Right cardiac atrium (tissue), 5 donors: ENCODE measurements around the gene ENGASE. TPM values are rescaled to one million over a fixed set of nuclear protein-coding genes. Genes with fewer than 3 reads are reported as not detected.

ENCODE experiments used
- ATAC-seq, 2 donors: fragments of 200-7000 bp; cut with Tn5 transposase; one replicate each; pipeline versions ENCODE4 v1.8.0 to v1.9.1; 2020; ENCODE audit warnings: moderate library complexity in 2 of 2, mild to moderate bottlenecking in 1 of 2
- DNase-seq, 3 donors: peaks; one replicate each; pipeline ENCODE4 v3.0.0-alpha.2; 2020
- H3K27ac ChIP-seq: one replicate; pipeline ENCODE4 v1.5.1; 2013; ENCODE audit warnings: mild to moderate bottlenecking, low read length, control low read depth, moderate library complexity
- H3K27me3 ChIP-seq: one replicate; pipeline ENCODE4 v1.6.1; 2013; ENCODE audit not compliant: control insufficient read depth, insufficient read depth
- H3K4me1 ChIP-seq: one replicate; pipeline ENCODE4 v1.6.1; 2013; ENCODE audit warnings: low read length; ENCODE audit not compliant: control insufficient read depth, insufficient read depth
- H3K4me3 ChIP-seq: one replicate; pipeline ENCODE4 v1.5.1; 2013; ENCODE audit warnings: low read length, control low read depth
- H3K9me3 ChIP-seq: one replicate; pipeline ENCODE4 v1.6.1; 2013; ENCODE audit warnings: low read length; ENCODE audit not compliant: control insufficient read depth
- WGBS: extraction: QIAGEN DNeasy Blood & Tissue Kit; methylation state at CpG from one replicate; pipeline ENCODE4 v1.1.7; 2013; 5-methylcytosine and 5-hydroxymethylcytosine counted together
- intact Hi-C, 4 donors: fragments of 100-400 bp; cut with DNase I; formaldehyde crosslinking; loops; one replicate each; pipeline versions ENCODE4 v1.11.0 to v1.14.0; 2022 to 2023
- polyA plus RNA-seq: library from polyadenylated mRNA; stranded (reverse); fragments of 200-250 nt; gene quantifications from one replicate; pipeline ENCODE4 v1.2.3, GENCODE V29; 2013
- total RNA-seq, 4 donors: library from RNA; stranded (reverse); fragmentation: NEBNext Ultra II Directional; extraction: Animal tissue kit (Norgen Biotek cat#: 25700); gene quantifications; one replicate each; pipeline ENCODE4 v1.2.1, GENCODE V29; 2021
- donor health status: healthy with polysubstance abuse.
- donor health status: DM: no; HTN: yes; CAD: no.
- donor health status: DM: no; HTN: no; CAD: no.
- donor health status: DM: no; HTN: yes; CAD: no; lungs with severe emphysema.
- donor health status: DM: yes; HTN: yes; CAD: no.

Gene ENGASE
- total and polyA plus RNA-seq, 5 donors: 25.4 to 48.0 (median 40.3) TPM

- peak in 2 of 3 donors; percentile 35 to 47 for DNase-seq
These were observed 13.8 kb downstream of the ENGASE start for GRCh38 chr17:79088247-79088996.

GRCh38 chr17:79088997-79089328 is 14.3 kb downstream of the ENGASE start:
- ATAC-seq: no peak
- Histone ChIP-seq H3K4me1 (peaks cover 3% of the 10 kb centered on the region), H3K4me3 (no peak overlapping the region), H3K27ac (no peak overlapping the region), H3K9me3 (no peaks in the 10 kb centered on the region), H3K27me3 (no peaks in the 10 kb centered on the region)
- DNase-seq: peak in 2 of 3 donors; percentile 52 to 57
- 74% methylated on average over 8 of the region's 8 CpGs for WGBS
- intact Hi-C loops: loop anchor here in 3 of 4 donors (5.0 to 10.0 kb wide), 3 partner anchors 74 to 616 kb away; no protein-coding TSS in a partner anchor

More at GRCh38 chr17:79088247-79088996, 13.8 kb downstream of the ENGASE start:
- H3K4me1 ChIP-seq: peaks cover 3% of the 10 kb centered on the region
- no peaks in the 10 kb centered on the region for H3K27me3 ChIP-seq
- H3K4me3 ChIP-seq: no peak overlapping the region
- no peak for ATAC-seq
- H3K27ac ChIP-seq: no peak overlapping the region
- intact Hi-C loops: loop anchor here in 3 of 4 donors (5.0 to 10.0 kb wide), 3 partner anchors 74 to 616 kb away; no protein-coding TSS in a partner anchor
- WGBS: 95% methylated on average over 26 of the region's 26 CpGs
- H3K9me3 ChIP-seq: no peaks in the 10 kb centered on the region

GRCh38 chr17:79089720-79090442 is 15.3 kb downstream of the ENGASE start:
- peak; percentile 3 to 18 for ATAC-seq
- DNase-seq: peak; percentile 42 to 75 (median 67)
- WGBS: 52% methylated on average over 31 of the region's 31 CpGs
- H3K27ac ChIP-seq: no peak overlapping the region
- no peaks in the 10 kb centered on the region for H3K9me3 ChIP-seq
- intact Hi-C loops: loop anchor here in 3 of 4 donors (2.0 to 10.0 kb wide), 4 partner anchors 75 to 615 kb away; no protein-coding TSS in a partner anchor
- no peaks in the 10 kb centered on the region for H3K27me3 ChIP-seq
- H3K4me1 ChIP-seq: peaks cover 3% of the 10 kb centered on the region
- no peak overlapping the region for H3K4me3 ChIP-seq

GRCh38 chr17:79090443-79091225 is 16.0 kb downstream of the ENGASE start:
- intact Hi-C loops: loop anchor here in 1 of 4 donors (2.0 kb wide), 1 partner anchor 300 kb away; no protein-coding TSS in a partner anchor
- no peaks in the 10 kb centered on the region for H3K27me3 ChIP-seq
- DNase-seq: peak; percentile 65 to 83 (median 81)

GRCh38 chr17:79091226-79091670 is 16.6 kb downstream of the ENGASE start:
- DNase-seq (peak in 1 of 3 donors; percentile 33), ATAC-seq (no peak)
- H3K4me3 ChIP-seq: no peak overlapping the region
- H3K27ac ChIP-seq: no peak overlapping the region
- intact Hi-C loops: loop anchor here in 1 of 4 donors (2.0 kb wide), 1 partner anchor 300 kb away; no protein-coding TSS in a partner anchor
- H3K9me3 ChIP-seq: no peaks in the 10 kb centered on the region
- WGBS: 83% methylated on average over 10 of the region's 10 CpGs
- peaks cover 3% of the 10 kb centered on the region for H3K4me1 ChIP-seq
- H3K27me3 ChIP-seq: no peaks in the 10 kb centered on the region

More at GRCh38 chr17:79090443-79091225, 16.0 kb downstream of the ENGASE start:
- Histone ChIP-seq H3K9me3 (no peaks in the 10 kb centered on the region), H3K4me1 (peaks cover 3% of the 10 kb centered on the region), H3K27ac (no peak overlapping the region), H3K4me3 (no peak overlapping the region)
- WGBS: 29% methylated on average over 32 of the region's 32 CpGs
- peak; percentile 34 to 42 for ATAC-seq

- H3K4me1 ChIP-seq: peaks cover 3% of the 10 kb centered on the region
- WGBS: 59% methylated on average over 4 of the region's 4 CpGs
- DNase-seq (no peak), ATAC-seq (no peak)
- no peaks in the 10 kb centered on the region for H3K9me3 ChIP-seq
- intact Hi-C loops: no loop called here
- no peak overlapping the region for H3K4me3 ChIP-seq
- H3K27me3 ChIP-seq: no peaks in the 10 kb centered on the region
- H3K27ac ChIP-seq: no peak overlapping the region
These were observed 17.9 kb downstream of the ENGASE start for GRCh38 chr17:79092567-79092966.

- Histone ChIP-seq H3K27me3 (no peaks in the 10 kb centered on the region), H3K4me1 (peaks cover 3% of the 10 kb centered on the region)
- intact Hi-C loops: no loop called here
These were observed 18.6 kb downstream of the ENGASE start for GRCh38 chr17:79093270-79093669.

GRCh38 chr17:79094261-79094660 is 19.6 kb downstream of the ENGASE start:
- Histone ChIP-seq H3K27me3 (no peaks in the 10 kb centered on the region), H3K4me1 (peaks cover 3% of the 10 kb centered on the region), H3K4me3 (no peak overlapping the region), H3K27ac (no peak overlapping the region), H3K9me3 (no peaks in the 10 kb centered on the region)
- ATAC-seq (no peak), DNase-seq (no peak)
- intact Hi-C loops: no loop called here
- 83% methylated on average over 17 of the region's 17 CpGs for WGBS

More at GRCh38 chr17:79093270-79093669, 18.6 kb downstream of the ENGASE start:
- DNase-seq: no peak
- H3K27ac ChIP-seq: no peak overlapping the region
- WGBS: 51% methylated on average over 8 of the region's 8 CpGs
- H3K9me3 ChIP-seq: no peaks in the 10 kb centered on the region
- H3K4me3 ChIP-seq: no peak overlapping the region
- no peak for ATAC-seq

- intact Hi-C loops: no loop called here
These were observed 20.9 kb downstream of the ENGASE start for GRCh38 chr17:79095345-79096055.

GRCh38 chr17:79096477-79096876 is 21.9 kb downstream of the ENGASE start:
- DNase-seq (no peak), ATAC-seq (no peak)
- H3K4me3 ChIP-seq: no peak overlapping the region
- H3K27ac ChIP-seq: no peak overlapping the region
- no peaks in the 10 kb centered on the region for H3K4me1 ChIP-seq
- WGBS: 60% methylated on average over 16 of the region's 16 CpGs
- H3K9me3 ChIP-seq: no peaks in the 10 kb centered on the region
- H3K27me3 ChIP-seq: no peaks in the 10 kb centered on the region
- intact Hi-C loops: no loop called here

More at GRCh38 chr17:79095345-79096055, 20.9 kb downstream of the ENGASE start:
- H3K27me3 ChIP-seq: no peaks in the 10 kb centered on the region
- no peak overlapping the region for H3K27ac ChIP-seq
- 88% methylated on average over 15 of the region's 15 CpGs for WGBS
- no peak overlapping the region for H3K4me3 ChIP-seq
- ATAC-seq: no peak
- H3K9me3 ChIP-seq: no peaks in the 10 kb centered on the region
- no peak for DNase-seq
- no peaks in the 10 kb centered on the region for H3K4me1 ChIP-seq
